ENCODE data around the gene EHBP1L1.
"Not testable (repeated sequence)": the region's sequence is repeated elsewhere in the genome, so short reads cannot be mapped to it uniquely, and the experiment has no call there.

Gene EHBP1L1

GRCh38 chr11:65562788-65563187 lies 13.1 kb upstream of the EHBP1L1 start:
- no peak for DNase-seq

GRCh38 chr11:65563601-65564000 lies 12.3 kb upstream of the EHBP1L1 start:
- DNase-seq, result no peak

GRCh38 chr11:65564879-65565559 lies 10.8 kb upstream of the EHBP1L1 start:
- DNase-seq, result not testable (repeated sequence)

- DNase-seq, result no peak
Observed at GRCh38 chr11:65565624-65566453, 10.0 kb upstream of the EHBP1L1 start.

- DNase-seq, result no peak
Observed at GRCh38 chr11:65569164-65569972, 6.5 kb upstream of the EHBP1L1 start.

GRCh38 chr11:65569973-65570918 lies 5.6 kb upstream of the EHBP1L1 start, which contains the start of gene ZNRD2:
ZNRD2 (plus strand) TSS chr11:65570477; CDS start chr11:65570492, 15 bp downstream.
- DNase-seq, result peak; percentile 83

- no peak for DNase-seq
Observed at GRCh38 chr11:65571420-65571819, 4.4 kb upstream of the EHBP1L1 start.

- DNase-seq, result no peak
Observed at GRCh38 chr11:65571940-65572339, 3.9 kb upstream of the EHBP1L1 start.

GRCh38 chr11:65572356-65573051 lies 3.3 kb upstream of the EHBP1L1 start, which contains the start of gene FAM89B:
FAM89B (plus strand) TSS chr11:65572538; CDS start chr11:65572670, 132 bp downstream.
- no peak for DNase-seq

- no peak for DNase-seq
Observed at GRCh38 chr11:65573391-65574079, 2.3 kb upstream of the EHBP1L1 start.

- DNase-seq, result no peak
Observed at GRCh38 chr11:65574109-65574810, 1.6 kb upstream of the EHBP1L1 start.

GRCh38 chr11:65574811-65575567 lies 864 bp upstream of the EHBP1L1 start:
- no peak for DNase-seq

GRCh38 chr11:65576232-65576866 lies 496 bp downstream of the EHBP1L1 start:
- DNase-seq, result no peak

- DNase-seq, result no peak
Observed at GRCh38 chr11:65576867-65577755, 1.3 kb downstream of the EHBP1L1 start.

- no peak for DNase-seq
Observed at GRCh38 chr11:65577756-65578109, 1.9 kb downstream of the EHBP1L1 start.

GRCh38 chr11:65578134-65578533 lies 2.3 kb downstream of the EHBP1L1 start:
- no peak for DNase-seq

GRCh38 chr11:65578667-65579066 lies 2.8 kb downstream of the EHBP1L1 start:
- no peak for DNase-seq

GRCh38 chr11:65579291-65579690 lies 3.4 kb downstream of the EHBP1L1 start:
- DNase-seq, result no peak
